ENCODE measurements around the gene MAPK7. TPM values are rescaled to one million over a fixed set of nuclear protein-coding genes. Genes with fewer than 3 reads are reported as not detected.

MAPK7 gene
- total and polyA plus RNA-seq, 9 of the 15 experiments (the other 6 are each of a cell fraction or from before 2014, with no cell fraction given) = 0.46 to 7.5 (median 2.5) TPM

DNA sequence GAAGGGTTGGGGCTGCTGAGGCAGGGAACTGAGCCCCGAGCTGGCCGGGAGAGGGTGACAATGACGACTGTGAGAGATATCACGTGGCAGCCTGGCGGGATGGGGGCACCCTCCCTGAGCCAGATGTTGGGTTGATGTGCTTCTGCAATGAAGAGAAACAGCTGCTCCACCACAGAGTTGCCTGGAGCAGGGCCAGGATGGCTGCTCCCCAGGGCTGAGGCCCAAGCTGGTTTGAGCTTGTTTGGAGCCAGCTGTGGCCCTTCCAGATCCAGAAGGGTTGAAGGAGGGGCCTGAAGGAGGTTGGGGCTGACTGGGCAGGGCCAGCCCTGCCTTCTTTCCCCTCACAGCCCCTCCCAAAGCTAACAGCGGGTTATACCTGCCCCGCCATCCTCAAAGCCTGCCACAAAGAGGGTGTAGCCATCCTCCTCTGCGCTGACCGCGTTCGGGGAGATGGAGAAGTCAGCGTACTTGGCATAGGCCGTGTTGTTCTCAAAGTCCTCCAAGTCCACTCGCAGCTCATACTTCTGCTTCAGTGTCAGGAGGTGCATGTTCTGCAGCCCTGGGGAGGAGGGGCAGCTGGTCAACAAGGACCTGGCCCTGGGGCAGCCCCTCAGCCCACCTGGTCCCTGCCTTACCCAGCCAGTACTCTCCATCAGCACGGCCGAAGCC lies 6.6 kb downstream of the MAPK7 start (continued):
- TF ChIP-seq, protein P1, sequence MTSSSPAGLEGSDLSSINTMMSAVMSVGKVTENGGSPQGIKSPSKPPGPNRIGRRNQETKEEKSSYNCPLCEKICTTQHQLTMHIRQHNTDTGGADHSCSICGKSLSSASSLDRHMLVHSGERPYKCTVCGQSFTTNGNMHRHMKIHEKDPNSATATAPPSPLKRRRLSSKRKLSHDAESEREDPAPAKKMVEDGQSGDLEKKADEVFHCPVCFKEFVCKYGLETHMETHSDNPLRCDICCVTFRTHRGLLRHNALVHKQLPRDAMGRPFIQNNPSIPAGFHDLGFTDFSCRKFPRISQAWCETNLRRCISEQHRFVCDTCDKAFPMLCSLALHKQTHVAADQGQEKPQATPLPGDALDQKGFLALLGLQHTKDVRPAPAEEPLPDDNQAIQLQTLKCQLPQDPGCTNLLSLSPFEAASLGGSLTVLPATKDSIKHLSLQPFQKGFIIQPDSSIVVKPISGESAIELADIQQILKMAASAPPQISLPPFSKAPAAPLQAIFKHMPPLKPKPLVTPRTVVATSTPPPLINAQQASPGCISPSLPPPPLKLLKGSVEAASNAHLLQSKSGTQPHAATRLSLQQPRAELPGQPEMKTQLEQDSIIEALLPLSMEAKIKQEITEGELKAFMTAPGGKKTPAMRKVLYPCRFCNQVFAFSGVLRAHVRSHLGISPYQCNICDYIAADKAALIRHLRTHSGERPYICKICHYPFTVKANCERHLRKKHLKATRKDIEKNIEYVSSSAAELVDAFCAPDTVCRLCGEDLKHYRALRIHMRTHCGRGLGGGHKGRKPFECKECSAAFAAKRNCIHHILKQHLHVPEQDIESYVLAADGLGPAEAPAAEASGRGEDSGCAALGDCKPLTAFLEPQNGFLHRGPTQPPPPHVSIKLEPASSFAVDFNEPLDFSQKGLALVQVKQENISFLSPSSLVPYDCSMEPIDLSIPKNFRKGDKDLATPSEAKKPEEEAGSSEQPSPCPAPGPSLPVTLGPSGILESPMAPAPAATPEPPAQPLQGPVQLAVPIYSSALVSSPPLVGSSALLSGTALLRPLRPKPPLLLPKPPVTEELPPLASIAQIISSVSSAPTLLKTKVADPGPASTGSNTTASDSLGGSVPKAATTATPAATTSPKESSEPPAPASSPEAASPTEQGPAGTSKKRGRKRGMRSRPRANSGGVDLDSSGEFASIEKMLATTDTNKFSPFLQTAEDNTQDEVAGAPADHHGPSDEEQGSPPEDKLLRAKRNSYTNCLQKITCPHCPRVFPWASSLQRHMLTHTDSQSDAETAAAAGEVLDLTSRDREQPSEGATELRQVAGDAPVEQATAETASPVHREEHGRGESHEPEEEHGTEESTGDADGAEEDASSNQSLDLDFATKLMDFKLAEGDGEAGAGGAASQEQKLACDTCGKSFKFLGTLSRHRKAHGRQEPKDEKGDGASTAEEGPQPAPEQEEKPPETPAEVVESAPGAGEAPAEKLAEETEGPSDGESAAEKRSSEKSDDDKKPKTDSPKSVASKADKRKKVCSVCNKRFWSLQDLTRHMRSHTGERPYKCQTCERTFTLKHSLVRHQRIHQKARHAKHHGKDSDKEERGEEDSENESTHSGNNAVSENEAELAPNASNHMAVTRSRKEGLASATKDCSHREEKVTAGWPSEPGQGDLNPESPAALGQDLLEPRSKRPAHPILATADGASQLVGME (CRISPR knock-in tag; IDR thresholded peaks at IDR 0.05) = no peak
- TF ChIP-seq ESRRB (CRISPR knock-in tag; IDR thresholded peaks at IDR 0.05; ENCODE audit: borderline replicate concordance) = no peak
- TF ChIP-seq L3MBTL2 (IDR thresholded peaks at IDR 0.05) = peak; percentile 29; the same call in 1 of the 2 replicates
- TF ChIP-seq NFATC3 (IDR thresholded peaks at IDR 0.05) = no peak
- no peak for TF ChIP-seq EP300 (IDR thresholded peaks at IDR 0.05; ENCODE audit: low read length)
- TF ChIP-seq, protein P2, sequence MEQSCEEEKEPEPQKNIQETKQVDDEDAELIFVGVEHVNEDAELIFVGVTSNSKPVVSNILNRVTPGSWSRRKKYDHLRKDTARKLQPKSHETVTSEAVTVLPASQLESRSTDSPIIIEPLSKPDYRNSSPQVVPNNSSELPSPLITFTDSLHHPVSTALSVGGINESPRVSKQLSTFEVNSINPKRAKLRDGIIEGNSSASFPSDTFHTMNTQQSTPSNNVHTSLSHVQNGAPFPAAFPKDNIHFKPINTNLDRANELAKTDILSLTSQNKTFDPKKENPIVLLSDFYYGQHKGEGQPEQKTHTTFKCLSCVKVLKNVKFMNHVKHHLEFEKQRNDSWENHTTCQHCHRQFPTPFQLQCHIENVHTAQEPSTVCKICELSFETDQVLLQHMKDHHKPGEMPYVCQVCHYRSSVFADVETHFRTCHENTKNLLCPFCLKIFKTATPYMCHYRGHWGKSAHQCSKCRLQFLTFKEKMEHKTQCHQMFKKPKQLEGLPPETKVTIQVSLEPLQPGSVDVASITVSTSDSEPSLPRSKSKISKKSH (CRISPR knock-in tag; IDR thresholded peaks at IDR 0.05) = no peak
- TF ChIP-seq ZFPM2 (CRISPR knock-in tag; IDR thresholded peaks at IDR 0.05) = no peak
- no peak for TF ChIP-seq BDP1 (IDR thresholded peaks at IDR 0.05; ENCODE audit: insufficient read depth, insufficient read length)
- 0 out of 2 replicates have a peak, but pooled peaks have one; percentile 31 for TF ChIP-seq RAD51 (IDR thresholded peaks at IDR 0.05; ENCODE audit: borderline replicate concordance, low read depth)
- TF ChIP-seq ZSCAN29 (IDR thresholded peaks at IDR 0.05) = no peak
- no peak for TF ChIP-seq PML (IDR thresholded peaks at IDR 0.05; ENCODE audit: low read length)
- no peak for TF ChIP-seq FOXK2 (conservative IDR thresholded peaks at IDR 0.05 in 1 of 2, IDR thresholded peaks at IDR 0.05 in 1 of 2; ENCODE audit: low read depth in 2 of 2)
- TF ChIP-seq TRIM24 (IDR thresholded peaks at IDR 0.05) = 0 out of 4 replicates have a peak, but pooled peaks of 1 of the 2 experiments have one; percentile 17
- no peak for TF ChIP-seq KAT8 (IDR thresholded peaks at IDR 0.05; ENCODE audit: low read depth)
- no peak for TF ChIP-seq ZNF184 (CRISPR knock-in tag; IDR thresholded peaks at IDR 0.05)
- 0 out of 2 replicates have a peak, but pooled peaks have one; percentile 48 for TF ChIP-seq ZNF766 (CRISPR knock-in tag; conservative IDR thresholded peaks at IDR 0.05)
- no peak for TF ChIP-seq ZNF583 (CRISPR knock-in tag; IDR thresholded peaks at IDR 0.05)
- TF ChIP-seq RHOXF2B (CRISPR knock-in tag; conservative IDR thresholded peaks at IDR 0.05) = no peak
- peak; percentile 69 for TF ChIP-seq NFIC (IDR thresholded peaks at IDR 0.05)
- no peak for TF ChIP-seq KLF6 (CRISPR knock-in tag; IDR thresholded peaks at IDR 0.05; ENCODE audit: borderline replicate concordance)
- no peak for TF ChIP-seq FIP1L1 (IDR thresholded peaks at IDR 0.05; ENCODE audit: low read depth, low read length, poor library complexity, severe bottlenecking)
- no peak for TF ChIP-seq ZNF695 (CRISPR knock-in tag; IDR thresholded peaks at IDR 0.05)
- TF ChIP-seq, protein P3, sequence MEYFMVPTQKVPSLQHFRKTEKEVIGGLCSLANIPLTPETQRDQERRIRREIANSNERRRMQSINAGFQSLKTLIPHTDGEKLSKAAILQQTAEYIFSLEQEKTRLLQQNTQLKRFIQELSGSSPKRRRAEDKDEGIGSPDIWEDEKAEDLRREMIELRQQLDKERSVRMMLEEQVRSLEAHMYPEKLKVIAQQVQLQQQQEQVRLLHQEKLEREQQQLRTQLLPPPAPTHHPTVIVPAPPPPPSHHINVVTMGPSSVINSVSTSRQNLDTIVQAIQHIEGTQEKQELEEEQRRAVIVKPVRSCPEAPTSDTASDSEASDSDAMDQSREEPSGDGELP (CRISPR knock-in tag; IDR thresholded peaks at IDR 0.05; ENCODE audit: borderline replicate concordance) = peak; percentile 76; the same call in 1 of the 2 replicates
- no peak for TF ChIP-seq PPARD (CRISPR knock-in tag; IDR thresholded peaks at IDR 0.05)

Data from K562 (cell line).